ENCODE measurements around the gene PLEKHH1.

GRCh38 chr14:67554341-67554740 lies 21.3 kb downstream of the PLEKHH1 start:
- TF ChIP-seq POLR2AphosphoS5 (IDR thresholded peaks at IDR 0.05; ENCODE audit: borderline replicate concordance, low read depth, low read length) (no peak), EZH2 (IDR thresholded peaks at IDR 0.05) (no peak), FOXP2 (optimal IDR thresholded peaks at IDR 0.05; ENCODE audit: control extremely low read depth, extremely low read length, insufficient read depth) (no peak)

Measured in SK-N-MC (cell line).